T-cell (primary cell): ENCODE data around the gene EEFSEC. TPM values are rescaled to one million over a fixed set of nuclear protein-coding genes. Genes with fewer than 3 reads are reported as not detected.

Experiments
- ATAC-seq, 4 experiments: fragments of 200-7000 bp in 3 of 4; fragments of 150-1000 bp in 1 of 4; cut with Tn5 transposase; replicated peaks in 1 of 4; 1 replicate in 3 of 4; 2 replicates in 1 of 4; pipeline ENCODE4 v1.10.0; 2021; ENCODE audit warnings: moderate library complexity in 3 of 4, mild to moderate bottlenecking in 2 of 4, moderate number of reproducible peaks in 1 of 4
- CTCF ChIA-PET, 2 donors: fragments of 300-600 bp; sonication (Branson Sonifier 250); formaldehyde crosslinking; loops; one replicate each; lab custom pipeline; 2022; ENCODE audit warnings: antibody characterized with exemption in 2 of 2; lab: Charles Lee
- POLR2A ChIA-PET, 2 donors: fragments of 300-600 bp; sonication (Branson Sonifier 250); formaldehyde crosslinking; loops; one replicate each; lab custom pipeline; 2022; ENCODE audit warnings: antibody characterized with exemption in 2 of 2; lab: Charles Lee
- DNase-seq, 35 experiments: peaks; one replicate each; pipeline versions ENCODE4 v3.0.0 to v3.0.0-alpha.2; 2013 to 2023
- H3K27ac ChIP-seq: one replicate; pipeline ENCODE4 v1.5.1; 2013; ENCODE audit warnings: low read length
- H3K27me3 ChIP-seq, 2 experiments: replicated peaks in 1 of 2; 1 replicate in 1 of 2; 2 replicates in 1 of 2; pipeline versions ENCODE4 v1.6.1 to v1.7.0; 2013; ENCODE audit warnings: low read length in 1 of 2, mixed read lengths in 1 of 2; ENCODE audit not compliant: control insufficient read depth in 2 of 2, insufficient read depth in 2 of 2; ENCODE audit errors: extremely low read depth in 1 of 2
- H3K36me3 ChIP-seq, 2 donors: 1 replicate in 1 of 2; 2 replicates in 1 of 2; pipeline versions ENCODE4 v1.6.1 to v1.7.0; 2013; ENCODE audit warnings: low read length in 1 of 2; ENCODE audit not compliant: control insufficient read depth in 2 of 2, insufficient read depth in 1 of 2; ENCODE audit errors: extremely low read depth in 1 of 2
- H3K4me1 ChIP-seq, 2 experiments: 1 replicate in 1 of 2; 2 replicates in 1 of 2; pipeline versions ENCODE4 v1.6.1 to v1.7.0; 2013; ENCODE audit warnings: low read length in 2 of 2, mixed read lengths in 1 of 2; ENCODE audit not compliant: insufficient read depth in 2 of 2, control insufficient read depth in 1 of 2; ENCODE audit errors: extremely low read depth in 1 of 2
- H3K4me3 ChIP-seq, 2 donors: 1 replicate in 1 of 2; 2 replicates in 1 of 2; pipeline versions ENCODE4 v1.5.1 to v1.7.0; 2013; ENCODE audit warnings: mild to moderate bottlenecking in 2 of 2, low read length in 1 of 2, moderate library complexity in 1 of 2; ENCODE audit not compliant: control insufficient read depth in 1 of 2; ENCODE audit errors: extremely low read depth in 1 of 2
- H3K9me3 ChIP-seq: 2 replicates; pipeline ENCODE4 v1.7.0; 2013
- H3K27ac Mint-ChIP-seq, 2 donors: one replicate each; pipeline ENCODE4 v1.8.0; 2020 to 2021; ENCODE audit warnings: mild to moderate bottlenecking in 2 of 2, mixed read lengths in 2 of 2
- H3K27me3 Mint-ChIP-seq, 2 donors: one replicate each; pipeline ENCODE4 v1.8.0; 2021 to 2022; ENCODE audit warnings: mixed read lengths in 2 of 2
- H3K36me3 Mint-ChIP-seq: one replicate; pipeline ENCODE4 v1.8.0; 2021; ENCODE audit warnings: mixed read lengths
- H3K4me1 Mint-ChIP-seq, 3 donors: one replicate each; pipeline ENCODE4 v1.8.0; 2020 to 2022; ENCODE audit warnings: mixed read lengths in 3 of 3, mild to moderate bottlenecking in 1 of 3
- H3K4me3 Mint-ChIP-seq, 3 donors: one replicate each; pipeline ENCODE4 v1.8.0; 2020 to 2022; ENCODE audit warnings: mild to moderate bottlenecking in 3 of 3, mixed read lengths in 3 of 3, moderate library complexity in 3 of 3
- H3K9me3 Mint-ChIP-seq, 3 donors: one replicate each; pipeline ENCODE4 v1.8.0; 2020 to 2022; ENCODE audit warnings: mixed read lengths in 3 of 3
- WGBS: methylation state at CpG from one replicate; pipeline ENCODE4 v1.1.5; 2013; ENCODE audit warnings: missing lambda C conversion rate; ENCODE audit not compliant: insufficient coverage; 5-methylcytosine and 5-hydroxymethylcytosine counted together
- total RNA-seq, 35 experiments: library from RNA in 6 of 35; stranded (reverse) in 6 of 35; fragments of 120-200 nt in 1 of 35; gene quantifications; one replicate each; pipeline versions ENCODE4 v1.2.1 to v1.2.4 and lab custom pipeline; 2013 to 2026

The EEFSEC gene
- total RNA-seq, 5 donors from 2014 or later (not counting 1 experiment from before 2014, with no cell fraction given) = 15.9 to 21.1 (median 19.1) TPM

DNA sequence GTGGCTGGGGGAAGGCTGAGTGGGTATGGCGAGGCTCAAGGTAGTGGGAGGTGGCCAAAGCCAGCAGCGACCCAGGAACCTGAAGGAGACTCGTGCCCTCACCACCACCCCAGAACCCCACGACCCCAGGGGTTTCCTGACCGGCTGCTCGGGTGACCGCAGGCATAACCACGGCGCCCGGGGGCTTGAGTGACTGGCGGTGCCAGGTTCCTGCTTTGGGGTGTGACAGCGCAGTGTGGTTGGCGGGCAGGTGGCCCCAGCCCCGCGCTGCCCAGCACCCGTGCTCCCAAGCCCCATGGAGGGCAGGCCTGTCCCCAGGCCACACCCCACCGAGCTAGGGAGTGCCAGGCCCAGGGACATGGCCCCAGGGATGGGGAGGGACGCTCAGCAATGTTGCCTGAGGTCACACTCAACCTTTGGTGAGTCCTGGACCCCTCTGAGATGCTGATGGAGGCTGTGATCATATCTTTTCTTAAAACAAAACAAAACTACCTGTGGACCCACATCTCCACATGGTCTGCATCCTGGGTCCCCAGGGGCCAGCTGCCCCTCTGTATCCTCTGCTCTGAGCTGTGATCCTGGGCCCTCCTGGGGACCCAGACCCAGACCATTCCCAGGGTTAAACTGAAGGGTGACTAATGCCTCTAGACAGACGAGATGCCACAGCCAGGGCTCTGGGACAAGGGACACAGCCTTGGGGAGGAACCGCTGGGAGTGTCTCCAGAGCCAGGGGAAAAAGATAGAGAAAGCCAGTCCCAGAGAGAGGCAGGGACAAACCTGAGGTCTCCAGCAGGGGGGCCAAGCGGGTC lies 300.4 kb downstream of the EEFSEC start:
- Mint-ChIP-seq H3K4me1 (peaks cover 9 to 14% (median 10%) of the 10 kb centered on the region in 3 donors), H3K27ac (no peak overlapping the region), H3K36me3 (no peaks in the 10 kb centered on the region), H3K27me3 (peaks cover 19 to 48% of the 10 kb centered on the region in 2 donors), H3K9me3 (peaks cover 2 to 7% (median 5%) of the 10 kb centered on the region in 3 donors), H3K4me3 (no peak overlapping the region)
- no peak for DNase-seq
- Histone ChIP-seq H3K4me3 (no peak overlapping the region), H3K36me3 (no peaks in the 10 kb centered on the region), H3K27ac (no peak overlapping the region), H3K27me3 (peaks cover 0 to 67% of the 10 kb centered on the region in 2 experiments), H3K9me3 (no peaks in the 10 kb centered on the region), H3K4me1 (peaks cover 0 to 7% of the 10 kb centered on the region in 2 experiments)
- 18% methylated on average over 17 of the region's 21 CpGs for WGBS
- peak in 1 of 4 experiments; percentile 26 for ATAC-seq
- ChIA-PET CTCF (no interaction called here), POLR2A (no interaction called here)

DNA sequence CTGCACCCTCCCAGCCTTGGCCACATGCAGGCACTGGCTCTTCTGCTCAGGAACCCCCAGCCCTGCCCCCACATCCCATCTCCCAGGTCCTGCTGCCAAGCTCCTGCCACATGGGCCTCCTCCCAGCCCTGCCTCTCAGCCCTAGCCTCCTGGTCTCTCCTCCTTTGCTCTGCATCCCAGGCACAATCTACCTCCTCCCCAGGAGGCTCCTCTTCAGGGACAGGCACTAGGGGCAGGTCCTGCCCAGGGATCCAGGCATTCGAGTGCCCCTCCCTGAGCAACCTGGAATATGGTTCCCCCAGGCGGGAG lies 301.0 kb downstream of the EEFSEC start:
- ATAC-seq (no peak), DNase-seq (no peak)
- ChIA-PET POLR2A (no interaction called here), CTCF (no interaction called here)
- peaks cover 0 to 7% (median 4%) of the 10 kb centered on the region in 3 donors for H3K9me3 Mint-ChIP-seq
- no peak overlapping the region for H3K4me3 ChIP-seq
- peaks cover 0 to 4% of the 10 kb centered on the region in 2 experiments for H3K4me1 ChIP-seq
- no peaks in the 10 kb centered on the region for H3K36me3 ChIP-seq
- H3K4me3 Mint-ChIP-seq = no peak overlapping the region
- no peaks in the 10 kb centered on the region for H3K9me3 ChIP-seq
- WGBS = 60% methylated on average over 1 of the region's 2 CpGs
- H3K36me3 Mint-ChIP-seq = no peaks in the 10 kb centered on the region
- peaks cover 0 to 65% of the 10 kb centered on the region in 2 experiments for H3K27me3 ChIP-seq
- H3K27ac Mint-ChIP-seq = no peak overlapping the region
- H3K27ac ChIP-seq = no peak overlapping the region
- peaks cover 4 to 10% (median 6%) of the 10 kb centered on the region in 3 donors for H3K4me1 Mint-ChIP-seq
- H3K27me3 Mint-ChIP-seq = peaks cover 19 to 48% of the 10 kb centered on the region in 2 donors

- WGBS = 77% methylated on average over 4 of the region's 5 CpGs
- H3K4me3 ChIP-seq = no peak overlapping the region
- H3K9me3 ChIP-seq = no peaks in the 10 kb centered on the region
- ChIA-PET CTCF (interaction anchor here in 1 of 2 donors (0.8 kb wide), 1 partner anchor 42 kb away, joined by 3 read pairs; no protein-coding TSS in a partner anchor), POLR2A (no interaction called here)
- peaks cover 0 to 4% of the 10 kb centered on the region in 2 experiments for H3K4me1 ChIP-seq
- Mint-ChIP-seq H3K4me3 (no peak overlapping the region), H3K27me3 (peaks cover 19 to 51% of the 10 kb centered on the region in 2 donors), H3K4me1 (peaks cover 2 to 7% (median 2%) of the 10 kb centered on the region in 3 donors), H3K36me3 (no peaks in the 10 kb centered on the region), H3K9me3 (peaks cover 0 to 7% (median 1%) of the 10 kb centered on the region in 3 donors), H3K27ac (no peak overlapping the region)
- no peak overlapping the region for H3K27ac ChIP-seq
- ATAC-seq (no peak), DNase-seq (no peak)
- H3K36me3 ChIP-seq = no peaks in the 10 kb centered on the region
- peaks cover 0 to 70% of the 10 kb centered on the region in 2 experiments for H3K27me3 ChIP-seq
These were observed 301.8 kb downstream of the EEFSEC start for GRCh38 chr3:128455116-128455515.

GRCh38 chr3:128455786-128456748 lies 302.8 kb downstream of the EEFSEC start:
- POLR2A ChIA-PET = no interaction called here
- Mint-ChIP-seq H3K4me3 (no peak overlapping the region), H3K27ac (no peak overlapping the region), H3K36me3 (no peaks in the 10 kb centered on the region), H3K4me1 (peaks cover 0 to 2% (median 0%) of the 10 kb centered on the region in 3 donors), H3K9me3 (no peaks in the 10 kb centered on the region), H3K27me3 (peaks cover 19 to 54% of the 10 kb centered on the region in 2 donors)
- no peaks in the 10 kb centered on the region for H3K9me3 ChIP-seq
- no peak for DNase-seq
- no peak for ATAC-seq
- H3K27me3 ChIP-seq = peaks cover 0 to 66% of the 10 kb centered on the region in 2 experiments
- no peak overlapping the region for H3K27ac ChIP-seq
- H3K36me3 ChIP-seq = no peaks in the 10 kb centered on the region
- CTCF ChIA-PET = interaction anchor here in 1 of 2 donors (0.8 kb wide), 1 partner anchor 41 kb away, joined by 3 read pairs; no protein-coding TSS in a partner anchor
- H3K4me3 ChIP-seq = no peak overlapping the region
- WGBS = 74% methylated on average over 11 of the region's 16 CpGs
- peaks cover 0 to 4% of the 10 kb centered on the region in 2 experiments for H3K4me1 ChIP-seq

- CTCF ChIA-PET = no interaction called here
- no peak for ATAC-seq
These were observed 303.8 kb downstream of the EEFSEC start for GRCh38 chr3:128456776-128457715.

More at GRCh38 chr3:128456776-128457715, 303.8 kb downstream of the EEFSEC start:
- Mint-ChIP-seq H3K4me1 (peaks cover 0 to 2% (median 0%) of the 10 kb centered on the region in 3 donors), H3K9me3 (no peaks in the 10 kb centered on the region), H3K4me3 (no peak overlapping the region), H3K27me3 (peaks cover 15 to 51% of the 10 kb centered on the region in 2 donors), H3K36me3 (no peaks in the 10 kb centered on the region), H3K27ac (no peak overlapping the region)
- no peaks in the 10 kb centered on the region for H3K36me3 ChIP-seq
- H3K9me3 ChIP-seq = no peaks in the 10 kb centered on the region
- POLR2A ChIA-PET = no interaction called here
- WGBS = 75% methylated on average over 24 of the region's 27 CpGs
- peaks cover 0 to 4% of the 10 kb centered on the region in 2 experiments for H3K4me1 ChIP-seq
- H3K27ac ChIP-seq = no peak overlapping the region
- no peak for DNase-seq
- H3K4me3 ChIP-seq = no peak overlapping the region
- peaks cover 0 to 67% of the 10 kb centered on the region in 2 experiments for H3K27me3 ChIP-seq
